GM18520 (cell line): ENCODE results near the gene ITGB5.
"Not testable (repeated sequence)": the region's sequence is repeated elsewhere in the genome, so short reads cannot be mapped to it uniquely, and the experiment has no call there.

Experiments used
- ATAC-seq: cut with Tn5 transposase; IDR thresholded peaks from one replicate; pipeline ENCODE4 v1.9.1; 2021; ENCODE audit not compliant: unreplicated experiment

Gene ITGB5

GRCh38 chr3:124791142-124791541 lies 96.0 kb downstream of the ITGB5 start:
- no peak for ATAC-seq

GRCh38 chr3:124789103-124789502 lies 98.1 kb downstream of the ITGB5 start:
- not testable (repeated sequence) for ATAC-seq

DNA sequence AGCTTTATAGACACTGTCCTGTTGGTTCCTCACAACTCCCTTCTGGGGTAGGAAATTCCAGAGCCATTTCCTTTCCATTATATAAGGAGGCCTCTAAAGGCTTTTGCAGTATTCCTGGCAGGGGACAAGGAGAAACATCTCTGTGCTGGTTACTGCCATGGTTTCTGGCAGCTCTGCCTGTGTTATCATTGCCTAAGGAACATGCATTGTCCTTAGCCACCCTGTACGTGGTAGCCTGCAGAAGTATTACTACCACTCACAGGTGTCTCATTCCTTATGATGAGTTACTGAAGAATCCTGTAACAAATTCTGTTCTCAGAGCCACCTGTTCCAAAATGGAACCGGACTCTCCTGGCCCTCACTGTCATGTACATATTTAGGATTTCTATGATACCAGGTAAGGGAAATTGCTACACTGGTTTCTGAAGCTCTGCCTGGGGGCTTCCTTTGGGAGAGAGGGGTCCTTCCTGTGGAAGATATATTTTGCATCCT lies 98.9 kb downstream of the ITGB5 start:
- ATAC-seq, result no peak

GRCh38 chr3:124787476-124788195 lies 99.5 kb downstream of the ITGB5 start:
- no peak for ATAC-seq

DNA sequence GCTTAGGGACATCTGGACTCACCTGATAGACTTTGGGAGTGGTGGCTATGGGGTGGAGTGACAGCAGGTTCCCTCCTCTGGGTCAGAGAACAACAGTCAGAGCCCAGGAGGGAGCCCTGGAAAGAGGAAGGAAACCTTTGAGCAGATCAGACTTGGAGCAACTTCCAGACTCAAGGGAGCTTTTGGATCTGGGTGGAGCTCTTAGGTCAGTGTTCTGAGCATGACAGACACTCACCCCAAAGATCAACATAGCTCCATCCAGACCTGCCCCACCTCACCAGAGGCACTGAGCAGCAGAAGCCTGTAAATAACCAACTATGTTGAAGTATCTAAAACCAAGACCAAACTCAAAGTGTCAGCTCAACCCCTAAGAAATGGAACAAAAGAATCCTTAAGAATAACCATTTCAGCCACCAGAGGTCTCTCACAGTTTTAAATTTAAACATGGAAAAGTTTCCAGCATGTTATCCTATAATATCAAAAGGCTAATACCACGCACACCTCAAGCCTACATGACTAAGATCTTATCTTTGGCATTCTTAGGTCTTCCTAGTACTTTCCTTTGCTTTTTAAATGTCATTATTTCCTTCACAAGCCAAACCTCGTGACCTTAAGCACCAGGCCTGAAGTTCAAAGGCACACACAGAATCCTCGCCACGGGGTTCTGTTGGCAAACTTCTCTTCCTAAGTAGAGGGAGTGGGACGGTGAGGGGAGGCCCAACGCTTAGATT lies 100.5 kb downstream of the ITGB5 start:
- no peak for ATAC-seq

GRCh38 chr3:124785973-124786372 lies 101.2 kb downstream of the ITGB5 start:
- ATAC-seq, result no peak

DNA sequence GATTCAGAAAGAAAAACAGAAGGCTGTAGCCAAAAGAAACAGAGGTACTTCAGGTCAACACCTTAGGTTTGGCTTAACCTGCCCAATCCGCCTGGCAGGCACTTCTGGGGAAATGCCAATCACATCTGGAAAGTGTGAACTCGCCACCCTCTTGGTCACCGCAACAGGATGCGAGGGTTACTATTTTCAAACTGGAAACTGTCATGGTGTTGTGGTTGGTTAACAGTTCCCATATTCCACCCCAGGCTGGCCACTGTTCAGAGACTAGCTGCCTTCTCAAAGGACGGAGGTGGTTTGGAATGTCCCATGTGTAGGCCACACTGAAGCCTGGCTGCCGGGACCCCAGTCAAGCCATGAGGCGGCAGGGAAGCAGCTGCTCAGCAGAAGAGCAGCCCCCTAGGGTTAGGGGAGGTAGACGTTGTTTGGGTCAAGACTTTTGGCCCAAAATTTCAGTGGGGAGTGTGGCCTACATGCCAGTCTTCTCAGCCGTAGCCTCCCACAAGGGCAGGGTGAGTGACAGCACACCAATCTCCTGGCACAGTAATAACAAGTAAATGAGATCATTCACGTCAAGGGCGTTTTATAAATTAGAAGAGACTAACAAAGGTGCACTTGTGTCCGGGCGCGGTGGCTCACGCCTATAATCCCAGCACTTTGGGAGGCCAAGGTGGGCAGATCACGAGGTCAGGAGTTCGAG lies 102.3 kb downstream of the ITGB5 start:
- peak; percentile 47 for ATAC-seq

DNA sequence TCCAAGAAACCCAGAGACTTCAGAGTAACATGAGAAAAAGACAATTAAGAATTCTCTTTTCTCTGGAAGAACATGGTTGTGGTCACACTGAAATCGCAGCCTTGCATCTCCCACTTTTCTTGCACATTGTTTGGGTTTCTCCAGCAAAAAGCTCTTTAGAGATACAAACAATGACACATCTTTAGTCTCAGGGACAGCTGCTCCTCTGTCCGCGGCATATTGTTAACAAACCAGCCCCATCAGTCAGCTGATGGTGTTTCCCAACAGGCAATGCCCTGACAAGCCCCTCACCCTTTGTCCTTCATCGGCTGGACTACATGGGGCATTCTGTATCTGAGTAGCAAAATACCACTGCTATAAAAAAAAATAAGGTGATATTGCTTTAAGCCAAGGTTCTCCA lies 103.5 kb downstream of the ITGB5 start:
- no peak for ATAC-seq

DNA sequence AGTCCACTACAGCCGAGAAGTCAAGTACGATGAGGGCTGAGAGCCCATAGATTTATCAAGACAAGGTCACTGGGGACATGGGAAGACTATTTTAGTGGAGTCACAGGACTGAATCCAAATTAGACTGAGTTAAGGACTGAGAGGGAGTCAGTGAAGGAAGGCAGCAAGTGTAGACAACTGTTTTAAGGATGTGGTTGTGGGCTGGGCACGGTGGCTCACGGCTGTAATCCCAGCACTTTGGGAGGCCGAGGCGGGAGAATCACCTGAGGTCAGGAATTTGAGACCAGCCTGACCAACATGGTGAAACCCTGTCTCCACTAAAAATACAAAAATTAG lies 104.8 kb downstream of the ITGB5 start:
- not testable (repeated sequence) for ATAC-seq

GRCh38 chr3:124781476-124782376 lies 105.4 kb downstream of the ITGB5 start:
- ATAC-seq, result no peak

DNA sequence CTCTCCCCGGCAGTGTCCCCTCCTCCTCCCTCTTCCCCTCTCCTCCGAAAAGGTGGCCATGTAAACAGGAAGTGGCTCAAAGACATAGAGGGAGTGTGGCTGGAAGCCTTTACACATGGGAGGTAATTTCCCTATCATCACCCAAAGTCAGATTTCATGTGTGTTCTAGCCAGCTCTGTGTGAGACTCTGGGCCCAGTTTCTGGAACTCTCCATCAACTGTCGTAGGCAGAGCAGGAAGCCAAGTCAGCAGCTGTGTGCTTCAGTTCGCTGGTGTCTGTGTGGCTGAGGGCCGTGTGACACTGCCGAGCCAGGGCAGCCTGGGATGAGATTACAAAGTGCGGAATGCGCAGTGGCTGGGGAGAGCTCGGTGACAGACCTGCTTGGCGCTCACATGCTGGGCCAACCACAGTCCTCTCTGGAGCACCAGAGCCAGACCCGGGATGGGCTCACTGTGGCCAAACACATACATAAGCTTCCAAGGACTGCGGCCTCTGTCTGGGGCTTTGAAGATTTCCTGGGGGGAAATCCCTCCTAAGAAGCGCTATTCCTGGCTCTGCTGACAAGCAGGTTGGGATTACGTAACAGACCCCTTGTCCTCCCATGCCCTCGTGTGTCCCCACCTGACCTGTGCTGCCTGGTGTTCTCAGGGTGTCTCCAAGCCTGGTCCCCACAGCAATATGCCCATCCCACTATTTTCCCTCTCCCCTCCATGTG lies 106.2 kb downstream of the ITGB5 start:
- ATAC-seq, result no peak

DNA sequence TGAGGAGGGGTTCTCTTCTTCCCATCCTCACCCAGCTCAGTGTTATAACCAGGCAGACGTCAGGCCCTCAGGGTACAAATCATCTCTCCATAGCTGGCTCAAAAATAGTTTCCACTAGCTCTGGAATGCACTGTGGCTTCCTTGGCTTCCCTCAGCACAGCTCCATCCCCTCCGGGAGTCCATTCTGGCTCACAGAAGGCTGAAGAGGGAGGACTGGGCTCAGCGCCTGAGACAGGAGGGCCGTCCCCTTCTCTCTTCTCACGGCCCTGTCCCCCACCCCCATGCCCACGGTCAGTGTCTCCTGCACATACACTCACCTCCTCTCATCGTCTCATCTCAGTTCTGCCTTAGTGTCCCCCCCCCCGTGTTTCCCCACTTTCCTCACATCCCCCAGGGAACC lies 106.8 kb downstream of the ITGB5 start:
- no peak for ATAC-seq

GRCh38 chr3:124779751-124780191 lies 107.4 kb downstream of the ITGB5 start:
- no peak for ATAC-seq

DNA sequence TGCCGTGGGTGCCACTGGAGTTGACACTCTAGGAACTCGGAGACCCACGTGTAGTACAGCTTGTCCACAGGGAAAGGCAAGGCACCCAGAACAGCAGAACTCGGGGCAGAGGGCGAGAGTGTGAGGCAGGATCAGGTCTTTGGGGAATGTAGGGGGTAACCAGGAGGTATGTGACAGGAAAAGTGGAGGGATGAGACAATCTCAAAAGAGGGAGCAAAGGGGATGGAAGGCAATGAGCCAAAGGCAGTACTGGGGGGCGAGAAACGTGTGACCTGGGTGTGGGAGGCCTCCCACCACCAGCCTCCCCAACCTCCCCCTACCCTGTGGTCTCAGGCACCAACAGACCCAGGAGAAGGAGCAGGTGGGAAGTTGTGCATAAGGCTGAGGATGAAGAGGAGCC lies 108.0 kb downstream of the ITGB5 start:
- ATAC-seq, result no peak

DNA sequence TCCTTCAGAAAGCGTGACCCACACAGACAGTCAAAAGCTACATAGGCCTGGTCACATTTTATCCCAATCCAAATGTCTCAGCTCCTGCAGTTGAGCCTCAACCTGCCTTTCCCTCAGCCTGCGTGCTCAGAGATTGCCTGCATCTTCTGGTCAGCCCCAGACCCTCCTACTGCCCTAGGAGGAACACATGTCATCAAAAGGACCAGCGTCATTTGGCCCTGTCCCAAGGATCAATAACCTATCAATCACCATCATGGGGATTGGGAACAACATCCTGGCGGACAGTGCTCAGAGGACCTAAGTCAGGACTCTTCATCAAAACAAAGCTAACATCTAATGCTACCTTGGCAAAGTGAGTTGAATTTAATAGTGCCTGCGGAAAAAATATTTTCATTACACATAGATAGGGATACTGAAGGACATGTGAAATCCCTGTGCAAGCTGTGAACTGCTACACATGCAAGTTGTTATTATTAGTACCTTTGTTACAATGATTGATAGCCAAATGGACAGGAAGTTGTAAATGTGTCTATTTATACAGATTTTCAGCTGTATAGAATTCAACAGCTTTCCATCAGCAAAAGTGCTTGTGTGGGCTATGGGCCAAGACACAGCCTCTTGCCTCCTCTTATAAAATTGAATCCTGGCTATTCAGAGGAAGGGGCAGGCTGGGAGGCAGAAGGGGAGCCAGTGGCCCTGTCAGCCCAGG lies 109.2 kb downstream of the ITGB5 start:
- no peak for ATAC-seq

GRCh38 chr3:124776856-124777255 lies 110.3 kb downstream of the ITGB5 start:
- ATAC-seq, result no peak

GRCh38 chr3:124775877-124776276 lies 111.3 kb downstream of the ITGB5 start:
- ATAC-seq, result no peak

GRCh38 chr3:124774841-124775402 lies 112.2 kb downstream of the ITGB5 start:
- no peak for ATAC-seq

DNA sequence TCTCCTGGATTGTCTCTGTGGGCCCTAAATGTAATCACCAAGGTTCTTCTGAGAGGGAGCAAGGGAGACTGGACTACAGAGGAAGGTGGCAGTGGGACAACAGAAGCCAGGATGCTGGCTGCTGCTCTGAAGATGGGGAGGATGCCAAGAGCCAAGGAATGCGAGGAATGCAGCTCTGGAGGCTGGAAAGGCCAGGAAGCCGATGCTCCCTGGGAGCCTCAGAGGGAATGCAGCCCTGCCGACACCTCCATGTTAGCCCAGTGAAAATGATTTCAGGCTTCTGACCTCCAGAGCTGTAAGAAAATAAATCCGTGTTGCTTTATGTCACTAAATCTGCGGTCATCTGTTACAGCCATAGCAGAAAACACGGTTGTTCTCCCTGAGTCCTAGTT lies 112.8 kb downstream of the ITGB5 start:
- ATAC-seq, result no peak
